ENCODE data around the gene IL13RA1. TPM values are rescaled to one million over a fixed set of nuclear protein-coding genes. Genes with fewer than 3 reads are reported as not detected.
"Not testable (repeated sequence)": the region's sequence is repeated elsewhere in the genome, so short reads cannot be mapped to it uniquely, and the experiment has no call there.

IL13RA1 gene
- total RNA-seq, 1 experiment from 2014 or later, result 14.4 TPM

DNA sequence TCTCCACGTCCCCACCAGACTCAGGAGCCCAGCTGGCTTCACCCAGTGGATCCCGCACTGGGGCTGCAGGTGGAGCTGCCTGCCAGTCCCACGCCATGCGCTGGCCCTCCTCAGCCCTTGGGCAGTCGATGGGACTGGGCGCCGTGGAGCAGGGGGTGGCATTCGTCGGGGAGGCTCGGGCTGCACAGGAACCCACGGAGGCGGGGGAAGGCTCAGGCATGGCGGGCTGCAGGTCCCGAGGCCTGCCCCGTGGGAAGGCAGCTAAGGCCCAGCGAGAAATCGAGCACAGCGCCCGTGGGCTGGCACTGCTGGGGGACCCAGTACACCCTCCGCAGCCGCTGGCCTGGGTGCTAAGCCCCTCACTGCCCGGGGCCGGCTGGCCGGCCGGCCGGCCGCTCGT is 10.6 kb upstream of the IL13RA1 start:
- not testable (repeated sequence) for H3K14ac ChIP-seq (ENCODE audit: insufficient read depth, low read length); H3K9ac ChIP-seq (ENCODE audit: extremely low read depth, insufficient read length, low read length); H4K20me1 ChIP-seq (ENCODE audit: control insufficient read depth, insufficient read depth, insufficient read length); H2BK120ac ChIP-seq (ENCODE audit: low read depth, low read length, poor library complexity, severe bottlenecking); H3K23ac ChIP-seq (ENCODE audit: insufficient read length, low read depth, low read length); H3K18ac ChIP-seq (ENCODE audit: insufficient read length, low read depth, low read length); H4K5ac ChIP-seq (ENCODE audit: insufficient read length, low read depth, low read length); H2BK20ac ChIP-seq (ENCODE audit: low read depth, low read length, poor library complexity, severe bottlenecking); H3K4ac ChIP-seq (ENCODE audit: low read depth, low read length); H3K79me1 ChIP-seq (ENCODE audit: insufficient read depth, low read depth, low read length, poor library complexity, severe bottlenecking); H2BK12ac ChIP-seq (ENCODE audit: insufficient read length, low read depth, low read length); H3K4me1 ChIP-seq (ENCODE audit: insufficient read depth, low read length); H4K91ac ChIP-seq (ENCODE audit: insufficient read length, low read depth, low read length); H3K4me3 Mint-ChIP-seq; H2BK5ac ChIP-seq (ENCODE audit: insufficient read length, low read length); H2AFZ ChIP-seq (ENCODE audit: low read length); H2AK5ac ChIP-seq (ENCODE audit: insufficient read length, low read length); H3K36me3 Mint-ChIP-seq (ENCODE audit: insufficient read depth in 1 of 3, low read depth in 3 of 3); H3K23me2 ChIP-seq (ENCODE audit: insufficient read length, low read depth, low read length, poor library complexity, severe bottlenecking); H3K27me3 Mint-ChIP-seq (ENCODE audit: low read depth); H2BK15ac ChIP-seq (ENCODE audit: low read depth, low read length); H3K27ac ChIP-seq (ENCODE audit: insufficient read length, low read depth, low read length); H3K56ac ChIP-seq (ENCODE audit: insufficient read length, low read depth, low read length); H3T11ph ChIP-seq (ENCODE audit: low read length); H3K4me2 ChIP-seq (ENCODE audit: insufficient read depth, insufficient read length, low read length); H3K79me2 ChIP-seq (ENCODE audit: insufficient read depth, low read length); DNase-seq; H3K27me3 ChIP-seq (ENCODE audit: insufficient read depth, low read length); H3K27ac Mint-ChIP-seq; H4K8ac ChIP-seq (replicated peaks; ENCODE audit: insufficient read length, low read depth, low read length)
- WGBS (ENCODE audit: extremely low coverage, insufficient read length, low lambda C conversion rate), result no CpG with 5 or more reads among the region's 28 CpGs
- Mint-ChIP-seq H3K9me3 (peaks cover 18 to 62% of the 10 kb centered on the region in 2 experiments), H3K4me1 (peaks cover 10 to 12% of the 10 kb centered on the region in 2 experiments)
- H3K9me3 ChIP-seq (ENCODE audit: control insufficient read depth, low read depth, low read length), result peaks cover 21% of the 10 kb centered on the region

Data from H9 (cell line).